HCT116 (cell line): ENCODE results near the gene GLMP. TPM values are rescaled to one million over a fixed set of nuclear protein-coding genes. Genes with fewer than 3 reads are reported as not detected.

Experiments used
- ATAC-seq: fragments of 200-7000 bp; cut with Tn5 transposase; 2 replicates; pipeline ENCODE4 v1.9.1; 2020; ENCODE audit warnings: mild to moderate bottlenecking, moderate library complexity
- BruUV-seq: library from RNA; stranded (reverse); fragments of 400-500 nt; replicated peaks from 2 replicates; lab custom pipeline; 2021; lab: Mats Ljungman, UMichigan
- CTCF ChIA-PET: fragments of 300-600 bp; sonication (Branson Sonifier 250); formaldehyde crosslinking; loops from one replicate; lab custom pipeline; 2021; ENCODE audit warnings: antibody characterized with exemption; lab: Charles Lee
- POLR2A ChIA-PET: fragments of 300-600, 350-600 bp; sonication (Branson Sonifier 250); formaldehyde crosslinking; loops from one replicate; lab custom pipeline; 2021; ENCODE audit warnings: antibody characterized with exemption; lab: Charles Lee
- RAD21 ChIA-PET, 2 experiments: fragments of 300-600 bp; sonication (Branson Sonifier 250); formaldehyde crosslinking; loops; one replicate each; lab custom pipeline; 2023; ENCODE audit warnings: low total read pairs in 2 of 2; ENCODE audit not compliant: uncharacterized antibody in 2 of 2, unreplicated experiment in 2 of 2, low non-redundant PET in 1 of 2; lab: Charles Lee
- DNase-seq: peaks from one replicate; pipeline ENCODE4 v3.0.0-alpha.2; 2010; ENCODE audit warnings: low read depth, low spot score
- H2AFZ ChIP-seq: fragments of 200-600 bp; shearing (Covaris generic), sonication (generic); 2 replicates; pipeline ENCODE4 v1.6.1; 2017; ENCODE audit warnings: low read depth, mixed run types, mixed read lengths, antibody characterized with exemption, low read length; ENCODE audit not compliant: poor library complexity, severe bottlenecking
- H3K27ac ChIP-seq: 2 replicates; pipeline ENCODE4 v1.5.1; 2012; ENCODE audit warnings: low read depth, low read length
- H3K27me3 ChIP-seq: fragments of 200-600 bp; sonication (generic); 2 replicates; pipeline ENCODE4 v1.6.1; 2016; ENCODE audit warnings: mixed run types, low read length, mixed read lengths; ENCODE audit not compliant: insufficient read depth
- H3K36me3 ChIP-seq, 2 experiments: fragments of 200-500 bp in 1 of 2; fragments of 200-600 bp in 1 of 2; sonication (Bioruptor generic) in 1 of 2; sonication (generic) in 1 of 2; 2 replicates each; pipeline versions ENCODE4 v1.5.1 to v1.6.1; 2014 to 2016; ENCODE audit warnings: low read length in 2 of 2, inconsistent platforms in 1 of 2, mixed read lengths in 1 of 2, mixed run types in 1 of 2; ENCODE audit not compliant: insufficient read depth in 2 of 2, control insufficient read depth in 1 of 2
- H3K4me1 ChIP-seq, 2 experiments: fragments of 200-600 bp in 1 of 2; sonication (generic) in 1 of 2; 2 replicates each; pipeline versions ENCODE4 v1.5.1 to v1.6.1; 2012 to 2017; ENCODE audit warnings: low read length in 2 of 2, inconsistent platforms in 1 of 2, mild to moderate bottlenecking in 1 of 2, mixed read lengths in 1 of 2, mixed run types in 1 of 2, moderate library complexity in 1 of 2; ENCODE audit not compliant: insufficient read depth in 2 of 2, control insufficient read depth in 1 of 2
- H3K4me2 ChIP-seq: fragments of 200-600 bp; sonication (generic); 2 replicates; pipeline ENCODE4 v1.6.1; 2017; ENCODE audit warnings: mixed run types, low read length, mixed read lengths
- H3K4me3 ChIP-seq, 2 experiments: fragments of 200-600 bp in 1 of 2; sonication (generic) in 1 of 2; replicated peaks in 1 of 2; 2 replicates each; pipeline ENCODE4 v1.5.1; 2011 to 2016; ENCODE audit warnings: low read length in 2 of 2, control low read depth in 1 of 2, low read depth in 1 of 2, mild to moderate bottlenecking in 1 of 2, mixed read lengths in 1 of 2, mixed run types in 1 of 2
- H3K79me2 ChIP-seq: fragments of 200-600 bp; sonication (generic); 2 replicates; pipeline ENCODE4 v1.6.1; 2017; ENCODE audit warnings: mild to moderate bottlenecking, mixed run types, low read length, moderate library complexity, mixed read lengths; ENCODE audit not compliant: insufficient read depth
- H3K9ac ChIP-seq: fragments of 200-600 bp; sonication (generic); 2 replicates; pipeline ENCODE4 v1.6.1; 2016; ENCODE audit warnings: low read length, mixed read lengths
- H3K9me2 ChIP-seq: fragments of 200-600 bp; sonication (generic), shearing (Covaris generic); 2 replicates; pipeline ENCODE4 v1.6.1; 2017; ENCODE audit warnings: mixed run types, mild to moderate bottlenecking, moderate library complexity; ENCODE audit not compliant: insufficient read depth
- H3K9me3 ChIP-seq, 2 experiments: fragments of 200-500 bp in 1 of 2; fragments of 200-600 bp in 1 of 2; sonication (Bioruptor generic) in 1 of 2; sonication (generic) in 1 of 2; 2 replicates each; pipeline ENCODE4 v1.6.1; 2014 to 2017; ENCODE audit warnings: low read length in 2 of 2, mixed read lengths in 2 of 2, inconsistent platforms in 1 of 2, low read depth in 1 of 2, mild to moderate bottlenecking in 1 of 2, mixed run types in 1 of 2, moderate library complexity in 1 of 2; ENCODE audit not compliant: control insufficient read depth in 1 of 2, insufficient read depth in 1 of 2
- H4K20me1 ChIP-seq: fragments of 200-600 bp; sonication (generic), shearing (Covaris generic); 2 replicates; pipeline ENCODE4 v1.6.1; 2017; ENCODE audit warnings: mixed run types, mild to moderate bottlenecking, moderate library complexity; ENCODE audit not compliant: insufficient read depth
- CBX3 ChIP-seq: IDR thresholded peaks from 2 replicates; pipeline ENCODE4 v1.6.1; 2012; ENCODE audit warnings: low read depth
- CEBPB ChIP-seq: IDR thresholded peaks from 2 replicates; pipeline ENCODE4 v1.6.1; 2012; ENCODE audit warnings: low read depth
- EGR1 ChIP-seq: IDR thresholded peaks from 2 replicates; pipeline ENCODE4 v1.6.1; 2012; ENCODE audit warnings: low read depth
- ELF1 ChIP-seq: IDR thresholded peaks from 2 replicates; pipeline ENCODE4 v1.6.1; 2012; ENCODE audit warnings: low read depth, borderline replicate concordance
- EZH2 ChIP-seq: fragments of 200-600 bp; sonication (generic); IDR thresholded peaks from 2 replicates; pipeline ENCODE4 v1.6.1; 2017; ENCODE audit warnings: antibody characterized with exemption, mixed run types
- EZH2phosphoT487 ChIP-seq: fragments of 200-600 bp; IDR thresholded peaks from 2 replicates; pipeline ENCODE4 v1.6.1; 2018; ENCODE audit warnings: antibody characterized with exemption, borderline replicate concordance
- FOSL1 ChIP-seq: IDR thresholded peaks from 2 replicates; pipeline ENCODE4 v1.6.1; 2012; ENCODE audit warnings: low read depth
- JUND ChIP-seq: IDR thresholded peaks from 2 replicates; pipeline ENCODE4 v1.6.1; 2012
- POLR2A ChIP-seq: IDR thresholded peaks from 2 replicates; pipeline ENCODE4 v1.7.0; 2011; ENCODE audit warnings: borderline replicate concordance; ENCODE audit not compliant: insufficient read depth, insufficient read length; ENCODE audit errors: extremely low read depth
- POLR2AphosphoS5 ChIP-seq: IDR thresholded peaks from 2 replicates; pipeline ENCODE4 v1.6.1; 2011; ENCODE audit warnings: mild to moderate bottlenecking, low read depth, low read length, moderate library complexity
- SIN3A ChIP-seq: IDR thresholded peaks from 2 replicates; pipeline ENCODE4 v1.6.1; 2012; ENCODE audit warnings: low read depth
- SP1 ChIP-seq: IDR thresholded peaks from 2 replicates; pipeline ENCODE4 v1.6.1; 2012; ENCODE audit warnings: low read depth
- SRF ChIP-seq: IDR thresholded peaks from 2 replicates; pipeline ENCODE4 v1.6.1; 2012; ENCODE audit warnings: low read depth
- TCF7L2 ChIP-seq: IDR thresholded peaks from 2 replicates; pipeline ENCODE4 v1.7.0; 2011; ENCODE audit warnings: borderline replicate concordance, inconsistent platforms; ENCODE audit not compliant: insufficient read depth, insufficient read length; ENCODE audit errors: extremely low read depth
- YY1 ChIP-seq: IDR thresholded peaks from 2 replicates; pipeline ENCODE4 v1.6.1; 2011; ENCODE audit warnings: low read length, low read depth, moderate library complexity, mild to moderate bottlenecking; ENCODE audit not compliant: insufficient replicate concordance; ENCODE audit errors: extremely low read depth
- ZFX ChIP-seq: fragments of 450-650 bp; IDR thresholded peaks from 2 replicates; pipeline ENCODE4 v1.6.1; 2017
- ZNF274 ChIP-seq: fragments of 200-500 bp; sonication (Bioruptor generic); IDR thresholded peaks from 2 replicates; pipeline ENCODE4 v1.6.1; 2014; ENCODE audit warnings: mild to moderate bottlenecking, low read depth, low read length, inconsistent platforms
- intact Hi-C: fragments of 100-400 bp; cut with micrococcal nuclease; formaldehyde crosslinking; loops from 2 replicates; pipeline ENCODE4 v1.10.0; 2022
- total RNA-seq: library from RNA; stranded (reverse); gene quantifications from one replicate; pipeline ENCODE4 v1.2.1, GENCODE V29; 2021; ENCODE audit not compliant: unreplicated experiment
- TF ChIP-seq, protein P1 (sequence below), 3 experiments: fragments of 200-600 bp in 1 of 3; sonication (generic) in 1 of 3; IDR thresholded peaks in 2 of 3; conservative IDR thresholded peaks in 1 of 3; 2 replicates each; pipeline ENCODE4 v1.5.1; 2012 to 2017; ENCODE audit warnings: low read depth in 2 of 3, low read length in 2 of 3, antibody characterized with exemption in 1 of 3, borderline replicate concordance in 1 of 3, control low read depth in 1 of 3, mild to moderate bottlenecking in 1 of 3, mixed read lengths in 1 of 3, mixed run types in 1 of 3, moderate library complexity in 1 of 3; ENCODE audit not compliant: insufficient read depth in 1 of 3
- TF ChIP-seq, protein P2 (sequence below): IDR thresholded peaks from 2 replicates; pipeline ENCODE4 v1.6.1; 2012
- TF ChIP-seq, protein P3 (sequence below): IDR thresholded peaks from 2 replicates; pipeline ENCODE4 v1.6.1; 2012; ENCODE audit warnings: low read depth

The GLMP gene
- total RNA-seq, 1 experiment from 2014 or later = 27.8 TPM

DNA sequence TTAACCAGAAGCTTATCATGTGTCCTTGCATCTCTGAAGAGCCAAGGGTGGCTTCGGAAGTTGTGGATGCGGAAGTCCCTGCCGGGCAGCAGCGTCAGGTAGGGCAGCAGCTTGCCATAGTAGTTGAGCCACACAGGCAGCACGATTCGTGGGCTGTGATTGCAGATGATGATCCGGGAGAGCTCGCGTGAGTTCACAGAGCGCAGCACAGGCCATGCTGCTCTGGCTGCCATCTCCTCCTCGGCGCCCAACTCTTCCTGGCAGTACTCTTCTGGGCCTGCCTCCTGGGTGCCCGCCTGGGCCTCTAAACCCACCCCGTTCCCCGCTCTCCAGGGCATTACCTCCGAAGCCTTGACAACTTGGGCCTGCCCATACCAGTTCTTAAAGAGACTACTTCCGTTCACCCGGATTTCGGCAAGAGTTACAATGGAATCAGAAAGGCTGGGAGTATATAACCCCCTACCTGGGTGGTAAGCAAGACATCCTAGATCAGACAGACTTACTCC is 3.4 kb upstream of the GLMP start, which contains the start of gene VHLL:
Gene VHLL, minus strand, starts transcription at position 456 of the 506 bp plus-strand sequence. Its CDS starts 118 bp downstream, at position 338.
- Histone ChIP-seq H3K9me3 (no peaks in the 10 kb centered on the region), H3K4me1 (peaks cover 4 to 14% of the 10 kb centered on the region in 2 experiments; a peak in 3 of 4 replicates), H3K27me3 (no peaks in the 10 kb centered on the region), H3K79me2 (no peaks in the 10 kb centered on the region), H3K9ac (no peak within 1 kb of the TSS), H3K36me3 (no peaks in the 10 kb centered on the region; a peak in 1 of 4 replicates), H3K27ac (no peak within 1 kb of the TSS), H3K4me2 (no peak within 1 kb of the TSS), H3K9me2 (no peaks in the 10 kb centered on the region), H4K20me1 (no peaks in the 10 kb centered on the region), H2AFZ (no peak within 1 kb of the TSS), H3K4me3 (no peak within 1 kb of the TSS)
- DNase-seq (no peak), ATAC-seq (no peak)
- no peak for TF ChIP-seq SRF
- TF ChIP-seq EGR1 = no peak
- TF ChIP-seq YY1 = no peak
- TF ChIP-seq ELF1 = no peak
- no peak for TF ChIP-seq CEBPB
- no peak for TF ChIP-seq TCF7L2
- TF ChIP-seq POLR2AphosphoS5 = no peak
- no peak for TF ChIP-seq JUND
- TF ChIP-seq, protein P1, sequence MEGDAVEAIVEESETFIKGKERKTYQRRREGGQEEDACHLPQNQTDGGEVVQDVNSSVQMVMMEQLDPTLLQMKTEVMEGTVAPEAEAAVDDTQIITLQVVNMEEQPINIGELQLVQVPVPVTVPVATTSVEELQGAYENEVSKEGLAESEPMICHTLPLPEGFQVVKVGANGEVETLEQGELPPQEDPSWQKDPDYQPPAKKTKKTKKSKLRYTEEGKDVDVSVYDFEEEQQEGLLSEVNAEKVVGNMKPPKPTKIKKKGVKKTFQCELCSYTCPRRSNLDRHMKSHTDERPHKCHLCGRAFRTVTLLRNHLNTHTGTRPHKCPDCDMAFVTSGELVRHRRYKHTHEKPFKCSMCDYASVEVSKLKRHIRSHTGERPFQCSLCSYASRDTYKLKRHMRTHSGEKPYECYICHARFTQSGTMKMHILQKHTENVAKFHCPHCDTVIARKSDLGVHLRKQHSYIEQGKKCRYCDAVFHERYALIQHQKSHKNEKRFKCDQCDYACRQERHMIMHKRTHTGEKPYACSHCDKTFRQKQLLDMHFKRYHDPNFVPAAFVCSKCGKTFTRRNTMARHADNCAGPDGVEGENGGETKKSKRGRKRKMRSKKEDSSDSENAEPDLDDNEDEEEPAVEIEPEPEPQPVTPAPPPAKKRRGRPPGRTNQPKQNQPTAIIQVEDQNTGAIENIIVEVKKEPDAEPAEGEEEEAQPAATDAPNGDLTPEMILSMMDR (IDR thresholded peaks at IDR 0.05 in 2 of 3, conservative IDR thresholded peaks at IDR 0.05 in 1 of 3; ENCODE audit: borderline replicate concordance in 1 of 3, insufficient read depth in 1 of 3, low read depth in 2 of 3, low read length in 2 of 3) = no peak
- no peak for TF ChIP-seq CBX3
- no peak for TF ChIP-seq SIN3A
- TF ChIP-seq SP1 = no peak
- TF ChIP-seq EZH2phosphoT487 = no peak
- TF ChIP-seq, protein P2, sequence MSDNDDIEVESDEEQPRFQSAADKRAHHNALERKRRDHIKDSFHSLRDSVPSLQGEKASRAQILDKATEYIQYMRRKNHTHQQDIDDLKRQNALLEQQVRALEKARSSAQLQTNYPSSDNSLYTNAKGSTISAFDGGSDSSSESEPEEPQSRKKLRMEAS = no peak
- TF ChIP-seq, protein P3, sequence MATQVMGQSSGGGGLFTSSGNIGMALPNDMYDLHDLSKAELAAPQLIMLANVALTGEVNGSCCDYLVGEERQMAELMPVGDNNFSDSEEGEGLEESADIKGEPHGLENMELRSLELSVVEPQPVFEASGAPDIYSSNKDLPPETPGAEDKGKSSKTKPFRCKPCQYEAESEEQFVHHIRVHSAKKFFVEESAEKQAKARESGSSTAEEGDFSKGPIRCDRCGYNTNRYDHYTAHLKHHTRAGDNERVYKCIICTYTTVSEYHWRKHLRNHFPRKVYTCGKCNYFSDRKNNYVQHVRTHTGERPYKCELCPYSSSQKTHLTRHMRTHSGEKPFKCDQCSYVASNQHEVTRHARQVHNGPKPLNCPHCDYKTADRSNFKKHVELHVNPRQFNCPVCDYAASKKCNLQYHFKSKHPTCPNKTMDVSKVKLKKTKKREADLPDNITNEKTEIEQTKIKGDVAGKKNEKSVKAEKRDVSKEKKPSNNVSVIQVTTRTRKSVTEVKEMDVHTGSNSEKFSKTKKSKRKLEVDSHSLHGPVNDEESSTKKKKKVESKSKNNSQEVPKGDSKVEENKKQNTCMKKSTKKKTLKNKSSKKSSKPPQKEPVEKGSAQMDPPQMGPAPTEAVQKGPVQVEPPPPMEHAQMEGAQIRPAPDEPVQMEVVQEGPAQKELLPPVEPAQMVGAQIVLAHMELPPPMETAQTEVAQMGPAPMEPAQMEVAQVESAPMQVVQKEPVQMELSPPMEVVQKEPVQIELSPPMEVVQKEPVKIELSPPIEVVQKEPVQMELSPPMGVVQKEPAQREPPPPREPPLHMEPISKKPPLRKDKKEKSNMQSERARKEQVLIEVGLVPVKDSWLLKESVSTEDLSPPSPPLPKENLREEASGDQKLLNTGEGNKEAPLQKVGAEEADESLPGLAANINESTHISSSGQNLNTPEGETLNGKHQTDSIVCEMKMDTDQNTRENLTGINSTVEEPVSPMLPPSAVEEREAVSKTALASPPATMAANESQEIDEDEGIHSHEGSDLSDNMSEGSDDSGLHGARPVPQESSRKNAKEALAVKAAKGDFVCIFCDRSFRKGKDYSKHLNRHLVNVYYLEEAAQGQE = no peak
- TF ChIP-seq POLR2A = no peak
- TF ChIP-seq EZH2 = no peak
- TF ChIP-seq ZNF274 = no peak
- TF ChIP-seq ZFX = no peak
- no peak for TF ChIP-seq FOSL1
- intact Hi-C loops = no loop called here
- ChIA-PET RAD21 (no interaction called here), CTCF (no interaction called here), POLR2A (no interaction called here)
- BruUV-seq = no TSS peak
